IPS DF 4.7 (cell line): ENCODE data around the gene SREBF1.

Experiments
- DNase-seq: peaks from one replicate; pipeline ENCODE4 v3.0.0-alpha.2; 2013; ENCODE audit warnings: low spot score; ENCODE audit errors: extremely low read depth

Gene SREBF1

GRCh38 chr17:17836818-17837379, at the start of gene SREBF1:
SREBF1 (minus strand) TSS chr17:17836986; CDS start chr17:17836817, 169 bp downstream.
- no peak for DNase-seq

GRCh38 chr17:17886226-17886625, 49.4 kb upstream of the SREBF1 start:
- DNase-seq = no peak

DNA sequence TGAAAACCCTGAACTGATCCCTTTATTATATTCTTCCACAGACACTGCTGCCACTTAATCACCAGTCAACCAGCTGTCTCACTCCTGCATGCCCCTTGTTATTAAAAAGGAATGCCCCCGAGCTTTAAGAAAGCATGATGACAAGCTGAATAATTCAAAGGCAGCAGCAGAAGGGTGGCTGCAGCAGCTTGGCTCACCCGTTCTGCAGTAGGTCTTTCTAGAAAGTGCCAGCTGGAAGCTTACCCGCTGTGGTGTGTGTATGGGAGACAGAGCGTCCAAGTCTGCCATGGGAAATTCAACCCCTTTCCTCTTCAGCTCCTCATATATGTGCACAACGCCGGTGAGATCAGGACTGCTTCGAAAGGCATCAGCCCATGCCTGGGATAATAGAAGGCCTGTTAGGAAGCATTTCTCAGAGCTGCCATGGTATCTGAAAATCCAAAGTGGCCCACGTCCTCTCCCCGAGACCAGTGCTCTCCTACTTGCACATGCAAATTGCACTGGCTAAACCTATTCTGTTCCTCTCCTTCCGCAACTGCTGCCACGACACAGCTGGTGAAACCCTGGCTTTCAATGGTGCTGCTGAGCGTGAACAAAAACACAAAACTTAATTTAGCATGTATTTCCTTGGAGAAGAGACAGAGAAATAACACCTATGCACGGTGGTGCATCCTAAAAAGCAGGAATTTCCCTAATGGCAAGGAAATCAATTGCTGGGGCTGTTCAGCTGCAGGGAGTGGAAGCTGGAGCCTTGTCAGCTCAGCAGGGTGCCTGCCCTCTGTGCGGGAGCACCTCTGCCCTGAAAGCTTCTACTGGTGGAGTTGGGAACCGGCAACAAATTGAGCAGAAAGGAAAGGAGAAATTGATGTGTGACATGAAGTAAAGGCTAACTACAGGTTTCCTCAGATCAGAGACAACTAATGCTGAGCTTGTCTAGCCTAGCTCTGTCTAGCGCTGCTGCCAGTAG, 47.9 kb upstream of the SREBF1 start:
- DNase-seq = no peak

DNA sequence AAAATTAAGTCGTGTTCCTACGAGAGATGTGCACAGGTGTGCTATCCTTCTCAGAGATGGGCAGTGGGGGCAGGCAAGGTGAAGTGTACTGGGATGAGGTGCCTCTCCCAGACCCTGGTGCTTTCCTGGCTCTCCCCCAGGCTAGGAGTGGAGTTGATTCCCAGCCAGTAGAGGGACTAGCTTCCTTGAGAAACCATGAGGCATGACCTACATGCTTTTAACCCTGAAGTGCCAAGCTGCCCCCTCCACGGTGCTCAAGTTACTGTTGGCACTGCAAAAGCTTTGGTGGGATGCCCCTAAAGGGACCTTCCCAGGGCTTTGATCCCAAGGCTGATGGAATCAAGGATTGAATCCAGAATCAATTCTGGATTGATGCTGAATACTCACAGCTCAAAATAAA, 47.0 kb upstream of the SREBF1 start:
- no peak for DNase-seq

DNA sequence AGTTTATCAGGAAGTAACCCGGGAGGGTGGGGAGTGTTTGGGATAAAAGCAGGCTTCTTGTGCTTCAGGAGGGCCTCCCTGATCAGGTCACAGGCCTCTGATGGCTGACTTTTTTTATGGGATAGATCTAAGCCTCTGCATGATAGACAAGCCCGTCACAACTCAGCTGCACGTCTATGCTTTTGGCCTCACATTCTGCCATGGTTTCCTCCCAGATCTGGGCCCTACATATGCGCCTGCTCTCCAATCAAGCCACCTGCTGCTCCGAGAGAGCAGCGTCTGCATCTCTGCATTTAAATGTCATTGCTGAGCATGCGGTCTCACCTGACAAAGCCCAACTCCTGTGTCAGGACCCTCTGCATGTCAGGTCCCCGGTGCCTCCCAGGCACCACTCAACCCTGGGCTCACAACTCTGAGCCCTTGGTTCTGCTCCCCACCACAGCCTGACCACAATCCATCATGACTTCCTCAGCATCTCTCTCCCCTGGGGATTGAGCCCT, 45.3 kb upstream of the SREBF1 start:
- no peak for DNase-seq

DNA sequence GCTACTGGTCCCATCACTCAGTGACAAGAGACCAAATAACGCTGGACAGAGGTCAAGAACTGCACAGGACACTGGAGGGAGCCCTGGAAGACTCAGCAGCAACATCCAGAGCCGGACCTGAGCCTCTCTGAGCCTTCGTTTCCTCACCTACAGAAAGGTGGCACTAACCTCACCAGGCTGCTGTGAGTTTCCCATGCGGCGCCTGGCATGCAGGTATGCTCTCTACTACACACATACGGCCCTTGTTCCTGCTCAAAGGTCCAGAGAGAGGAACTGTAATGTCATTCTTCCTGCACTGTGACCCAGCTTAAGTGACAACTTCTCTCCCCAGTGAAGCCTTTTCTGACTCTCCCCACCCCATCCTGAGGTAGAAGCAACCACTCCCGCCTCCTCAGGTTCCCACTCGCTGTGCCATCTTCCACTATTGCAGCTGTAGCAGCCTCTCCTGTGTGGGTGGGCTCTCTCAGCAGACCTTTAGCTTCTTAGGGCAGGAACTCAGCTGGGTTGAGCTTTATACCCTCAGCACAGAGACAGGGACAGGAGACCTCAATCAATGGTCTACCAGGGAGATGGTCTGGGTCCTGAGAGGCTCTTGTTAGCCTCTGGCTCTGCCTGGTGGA, 43.9 kb upstream of the SREBF1 start:
- DNase-seq = no peak

- DNase-seq = no peak
These were observed 41.0 kb upstream of the SREBF1 start for GRCh38 chr17:17877529-17878358.

- no peak for DNase-seq
These were observed 40.3 kb upstream of the SREBF1 start for GRCh38 chr17:17876959-17877528.

DNA sequence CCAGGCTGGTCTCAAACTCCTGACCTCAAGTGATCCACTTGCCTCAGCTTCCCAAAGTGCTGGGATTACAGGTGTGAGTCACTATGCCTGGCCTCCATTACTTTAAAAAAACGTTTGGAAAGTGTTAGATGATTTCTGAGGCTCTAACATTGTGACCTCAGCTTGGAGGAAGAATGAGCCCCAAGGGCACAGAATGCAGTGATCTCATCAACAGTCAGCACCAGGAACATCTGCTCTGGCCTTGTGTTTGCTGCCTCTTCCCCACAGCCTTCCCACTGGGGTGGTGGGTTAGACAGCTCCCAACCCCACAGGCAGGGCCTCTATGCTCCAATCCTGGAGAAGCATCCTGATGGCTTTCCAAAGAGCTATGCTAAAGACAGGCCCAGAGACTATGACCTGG, 37.7 kb upstream of the SREBF1 start:
- DNase-seq = no peak

DNA sequence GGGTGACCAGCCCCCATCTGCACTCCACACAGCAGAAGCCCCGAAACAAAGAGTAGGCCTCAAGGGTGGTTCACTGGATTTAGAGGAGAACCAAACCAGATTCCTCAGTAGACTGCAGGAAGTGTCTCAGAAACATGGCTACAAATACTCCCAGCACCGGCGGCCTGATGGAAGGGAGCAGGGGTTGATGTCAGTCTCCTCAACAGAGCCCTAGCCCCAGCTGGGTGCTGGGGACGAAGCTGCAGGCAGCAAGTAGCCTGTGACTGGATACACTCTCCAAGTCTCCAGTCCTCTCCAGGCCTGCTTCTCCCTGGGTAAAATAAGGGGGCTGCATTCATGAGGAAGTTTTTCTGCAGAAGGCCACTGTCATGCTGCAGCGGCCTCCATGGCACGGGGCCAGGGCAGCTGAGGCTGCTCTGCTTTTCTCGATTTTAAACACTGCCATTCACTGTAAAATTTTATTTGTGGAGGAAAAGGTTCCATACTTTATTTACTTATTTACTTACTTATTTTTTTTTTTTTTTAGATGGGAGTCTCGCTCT, 36.7 kb upstream of the SREBF1 start:
- no peak for DNase-seq

DNA sequence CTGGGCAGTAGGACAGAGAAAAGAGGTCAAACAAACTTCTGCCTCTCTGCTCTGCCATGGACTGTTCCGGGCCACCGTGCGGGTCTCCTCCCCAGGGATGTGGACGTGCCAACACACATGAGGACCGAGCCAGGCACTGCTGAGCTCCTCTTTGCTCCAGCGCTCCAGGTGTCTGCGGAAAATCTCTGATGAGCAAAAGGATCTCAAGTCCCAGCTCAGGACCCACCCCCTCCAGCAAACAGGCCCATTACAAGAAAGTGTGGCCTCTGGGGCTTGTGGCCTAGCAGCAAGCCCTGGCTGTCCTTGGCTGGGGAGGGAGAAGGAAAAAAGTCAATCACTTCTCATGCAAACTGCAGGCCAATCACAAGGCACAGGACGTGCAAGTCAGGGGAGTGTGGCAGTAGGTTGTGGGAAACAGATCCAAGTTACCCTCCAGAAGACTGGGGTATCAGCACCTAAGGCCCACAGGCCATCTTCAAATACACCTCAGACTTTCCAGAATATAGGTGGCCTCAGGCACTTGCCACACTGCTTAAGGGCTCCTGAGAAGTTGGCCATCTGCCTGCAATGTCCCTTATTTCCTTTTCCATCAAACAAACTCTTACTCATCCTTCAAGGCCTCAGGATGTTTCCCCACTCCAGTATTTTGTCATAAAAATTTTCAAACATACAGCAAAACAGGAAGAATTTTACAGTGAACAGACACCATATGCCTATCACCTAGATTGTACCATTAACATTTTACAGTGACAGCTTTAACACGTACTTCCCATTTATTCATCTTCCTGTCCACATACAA, 36.0 kb upstream of the SREBF1 start:
- no peak for DNase-seq

GRCh38 chr17:17871913-17872312, 35.1 kb upstream of the SREBF1 start:
- no peak for DNase-seq

GRCh38 chr17:17870247-17870646, 33.5 kb upstream of the SREBF1 start:
- DNase-seq = no peak

- DNase-seq = no peak
These were observed 32.1 kb upstream of the SREBF1 start for GRCh38 chr17:17868641-17869522.

GRCh38 chr17:17866897-17867296, 30.1 kb upstream of the SREBF1 start:
- no peak for DNase-seq

DNA sequence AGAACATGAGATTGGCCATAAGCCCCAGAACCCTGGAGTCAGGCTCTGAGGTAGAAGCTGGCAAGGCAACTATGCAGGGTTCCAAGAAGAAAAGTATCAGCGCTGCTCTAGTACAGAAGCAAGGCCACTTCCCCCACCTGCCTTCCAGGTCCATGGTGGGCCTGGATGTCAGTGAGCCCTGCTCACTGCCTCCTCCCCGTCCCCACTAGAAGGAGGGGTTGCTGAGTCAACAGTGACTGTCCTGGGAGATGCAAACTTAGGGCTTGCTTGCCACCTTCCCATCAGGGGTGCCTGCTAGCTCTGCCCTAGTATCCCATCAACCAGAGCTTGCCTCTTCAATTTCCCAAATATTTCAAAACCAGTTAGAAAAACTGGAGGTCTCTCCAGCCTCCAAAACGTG, 29.6 kb upstream of the SREBF1 start:
- DNase-seq = no peak

- DNase-seq = no peak
These were observed 28.2 kb upstream of the SREBF1 start for GRCh38 chr17:17865035-17865434.

DNA sequence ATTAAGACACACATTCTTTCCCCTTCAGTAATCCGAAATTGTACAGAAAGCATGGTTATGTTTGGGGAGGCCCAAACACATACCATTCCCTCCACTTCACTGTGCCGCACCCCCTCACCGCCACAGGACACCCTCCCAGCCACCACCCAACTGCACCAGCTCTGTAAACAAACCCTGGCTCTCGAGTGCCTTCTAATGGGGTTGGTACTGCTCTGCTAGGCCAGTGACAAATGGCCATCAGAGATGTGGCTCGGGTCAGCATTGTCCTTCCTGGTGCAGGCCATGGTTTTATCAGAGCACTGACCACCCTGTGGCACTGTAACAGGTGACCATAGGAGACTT, 24.0 kb upstream of the SREBF1 start:
- DNase-seq = no peak
